Islet precursor cell (in vitro differentiated cells): ENCODE results near the gene BLCAP.
"Not testable (repeated sequence)": the region's sequence is repeated elsewhere in the genome, so short reads cannot be mapped to it uniquely, and the experiment has no call there.

Experiments used
- DNase-seq: peaks from one replicate; pipeline ENCODE4 v3.0.0-alpha.2; 2018

The BLCAP gene

GRCh38 chr20:37479925-37480691 is 47.6 kb downstream of the BLCAP start:
- no peak for DNase-seq

- no peak for DNase-seq
Observed at GRCh38 chr20:37479266-37479665, 48.4 kb downstream of the BLCAP start.

GRCh38 chr20:37477041-37477440 is 50.6 kb downstream of the BLCAP start:
- no peak for DNase-seq

GRCh38 chr20:37475252-37475651 is 52.4 kb downstream of the BLCAP start:
- DNase-seq: no peak

GRCh38 chr20:37474386-37474785 is 53.3 kb downstream of the BLCAP start:
- DNase-seq: no peak

GRCh38 chr20:37473249-37474000 is 54.3 kb downstream of the BLCAP start:
- DNase-seq: no peak

GRCh38 chr20:37472435-37472834 is 55.2 kb downstream of the BLCAP start:
- not testable (repeated sequence) for DNase-seq

- DNase-seq: peak; percentile 91
Observed at GRCh38 chr20:37471741-37472235, 55.9 kb downstream of the BLCAP start.

- not testable (repeated sequence) for DNase-seq
Observed at GRCh38 chr20:37470190-37470589, 57.5 kb downstream of the BLCAP start.

- DNase-seq: no peak
Observed at GRCh38 chr20:37469531-37469930, 58.1 kb downstream of the BLCAP start.

GRCh38 chr20:37468886-37469285 is 58.8 kb downstream of the BLCAP start:
- DNase-seq: no peak
